ENCODE measurements around the gene ZNF442.
A peak's percentile ranks its signal among the peaks of the same experiment; 100 is the strongest.
"Not testable (repeated sequence)": the region's sequence is repeated elsewhere in the genome, so short reads cannot be mapped to it uniquely, and the experiment has no call there.

Gene ZNF442

DNA sequence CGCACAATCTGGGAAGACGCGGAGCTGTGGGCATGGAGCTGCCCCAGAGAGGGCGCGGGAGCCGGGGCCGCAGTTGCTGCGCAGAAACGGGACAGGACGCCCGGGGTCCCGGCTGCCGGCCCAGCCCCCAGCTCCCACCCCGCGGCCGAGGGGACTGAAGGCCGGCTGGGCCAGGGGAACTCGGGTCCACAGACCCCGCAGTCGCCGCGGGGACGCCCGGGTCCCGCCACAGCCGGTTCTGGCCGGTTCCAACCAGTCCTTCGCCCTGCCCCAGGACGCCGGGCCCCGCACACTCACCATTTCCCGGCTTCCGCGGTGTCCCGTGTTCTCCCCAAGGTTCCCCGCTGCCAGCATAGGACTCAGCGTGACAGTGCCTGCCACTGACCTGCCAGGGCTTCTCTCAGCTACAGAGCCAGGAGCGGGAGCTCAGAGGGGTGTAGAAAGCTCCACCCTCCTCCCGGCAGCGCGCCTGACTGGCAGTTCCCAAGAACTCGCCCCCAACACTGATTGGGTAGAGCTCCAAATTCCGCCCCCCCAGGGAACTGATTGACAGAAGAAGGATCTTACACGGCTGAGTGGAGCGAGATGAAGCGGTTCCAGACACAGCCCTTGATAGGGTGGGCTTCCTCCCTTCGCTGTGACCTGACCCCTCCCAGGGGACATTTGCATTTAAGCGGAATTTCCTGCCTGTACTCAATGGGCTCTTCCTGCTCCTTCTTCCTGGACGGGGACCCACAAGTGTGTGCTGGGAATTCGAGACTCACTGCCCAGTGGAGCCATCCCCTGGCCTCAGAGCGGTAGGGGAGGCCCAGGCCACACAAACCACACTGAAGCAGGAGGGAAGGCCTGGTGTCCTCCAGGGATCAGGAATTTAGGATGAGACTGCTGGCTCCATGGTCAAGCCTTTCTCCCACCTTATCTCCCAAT is at the start of gene ZNF442:
ZNF442 (minus strand) TSS at position 448 of the 927 bp plus-strand sequence. CDS start 2,052 bp downstream, outside the sequence.
- no peak for DNase-seq

DNA sequence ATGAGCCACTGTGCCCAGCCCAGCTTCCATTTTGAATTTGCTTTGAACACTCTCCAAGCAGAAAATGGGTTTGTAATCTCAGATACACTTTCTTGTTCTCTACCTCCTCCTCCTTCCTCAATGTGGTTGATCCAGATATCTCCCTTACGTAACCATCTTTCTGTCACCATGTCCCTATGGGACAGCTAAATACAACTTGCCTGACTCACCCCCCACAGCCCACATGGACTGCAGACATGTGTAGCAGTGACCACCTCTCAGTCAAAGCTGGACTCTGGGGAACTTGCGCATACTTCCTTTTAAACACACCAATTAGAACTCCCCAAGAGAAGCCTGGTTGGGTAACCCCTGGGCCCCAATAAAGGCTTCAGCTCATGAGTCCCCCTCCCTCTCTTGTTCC is 46.4 kb upstream of the ZNF442 start:
- no peak for DNase-seq

DNA sequence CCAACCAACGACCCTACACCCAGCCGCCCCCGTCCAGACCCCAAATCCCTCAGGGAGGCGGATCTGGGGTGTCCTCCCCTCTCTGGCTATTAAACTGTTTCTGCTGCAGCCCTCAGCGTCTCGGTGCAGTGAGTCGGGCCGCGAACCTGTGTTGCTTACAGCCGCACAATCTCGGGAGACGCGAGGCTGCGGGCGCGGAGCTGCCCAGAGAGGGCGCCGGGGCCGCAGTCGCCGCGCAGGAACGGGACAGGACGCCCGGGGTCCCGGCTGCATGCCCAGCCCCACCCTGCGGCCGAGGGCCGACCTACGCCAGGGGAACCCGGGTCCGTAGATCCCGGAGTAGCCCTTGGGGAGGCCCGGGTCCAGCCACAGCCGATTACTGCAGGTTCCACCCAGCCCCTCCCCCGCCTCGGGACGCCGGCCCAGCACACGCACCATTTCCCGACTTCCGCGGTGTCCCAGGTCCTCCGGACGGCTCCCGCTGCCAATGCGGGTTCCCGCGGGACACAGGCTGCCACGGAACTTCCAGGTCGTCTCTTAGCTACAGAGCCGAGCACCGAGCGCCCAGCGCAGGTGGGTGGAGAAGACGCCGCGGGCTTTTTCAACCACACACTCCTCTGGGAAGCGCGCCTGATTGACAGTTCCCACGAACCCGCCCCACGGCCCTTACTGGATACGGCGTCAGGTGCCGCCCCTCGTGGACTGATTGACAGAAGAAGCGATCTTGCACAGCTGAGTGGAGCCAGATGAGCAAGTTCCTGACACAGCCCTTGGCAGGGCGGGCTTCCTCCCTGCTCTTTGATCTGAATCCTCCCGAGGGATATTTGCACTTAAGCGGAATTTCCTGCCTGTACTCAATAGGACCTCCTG is 35.4 kb upstream of the ZNF442 start, which contains the start of gene ZNF799:
ZNF799 (minus strand) TSS at position 639 of the 870 bp plus-strand sequence; CDS start at position 438, 201 bp downstream.
- DNase-seq: peak; percentile 79

DNA sequence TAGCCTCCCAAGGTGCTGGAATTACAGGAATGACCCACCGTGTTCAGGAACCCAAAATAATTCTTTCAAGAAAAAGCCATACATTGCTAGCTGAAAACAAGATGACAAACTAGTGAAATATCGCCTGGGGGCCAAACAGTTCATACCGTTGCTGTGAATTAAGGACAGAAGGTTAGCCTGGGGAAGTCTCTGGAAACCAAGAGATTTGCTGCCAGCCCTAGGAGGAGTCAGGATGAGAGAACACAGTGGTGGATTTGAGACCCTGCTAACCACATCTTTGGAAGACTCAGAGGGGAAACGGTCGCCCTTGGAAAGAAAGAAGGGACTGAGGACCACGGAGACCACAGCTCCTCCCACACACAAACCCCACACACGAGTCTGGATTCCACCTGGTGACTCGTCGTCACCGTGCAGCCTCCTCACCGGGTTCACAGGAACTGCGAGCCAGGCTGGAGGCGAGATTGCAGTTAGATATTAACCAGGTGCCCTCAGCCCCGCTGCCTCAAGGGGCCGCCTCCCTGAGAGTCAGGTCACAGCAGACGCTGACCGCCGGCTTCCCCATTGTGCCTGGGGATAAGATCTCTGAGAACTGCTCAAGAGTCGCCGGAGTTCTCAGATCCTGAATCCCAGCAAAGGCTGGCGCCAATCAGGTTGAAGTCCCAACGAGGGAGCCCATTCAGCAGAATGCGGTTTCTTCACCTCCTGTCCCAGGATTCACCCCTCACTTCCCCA is 34.6 kb upstream of the ZNF442 start:
- not testable (repeated sequence) for DNase-seq

DNA sequence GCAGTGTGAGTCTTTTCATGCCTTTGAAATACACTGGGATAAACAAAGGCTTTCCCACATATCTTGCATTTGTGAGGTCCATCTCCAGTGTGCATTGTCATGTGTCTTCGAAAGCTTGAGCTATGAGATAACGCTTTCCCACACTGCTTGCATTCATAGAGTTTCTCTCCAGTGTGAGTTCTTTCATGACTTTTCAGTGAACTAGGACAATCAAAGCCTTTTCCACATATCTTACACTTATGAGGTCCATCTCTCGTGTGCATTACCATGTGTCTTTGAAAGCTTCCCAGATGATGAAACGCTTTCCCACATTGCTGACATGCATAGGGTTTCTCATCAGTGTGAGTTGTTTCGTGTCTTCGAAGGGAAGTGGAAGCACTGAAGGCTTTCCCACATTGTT is 25.7 kb upstream of the ZNF442 start:
- DNase-seq: not testable (repeated sequence)

DNA sequence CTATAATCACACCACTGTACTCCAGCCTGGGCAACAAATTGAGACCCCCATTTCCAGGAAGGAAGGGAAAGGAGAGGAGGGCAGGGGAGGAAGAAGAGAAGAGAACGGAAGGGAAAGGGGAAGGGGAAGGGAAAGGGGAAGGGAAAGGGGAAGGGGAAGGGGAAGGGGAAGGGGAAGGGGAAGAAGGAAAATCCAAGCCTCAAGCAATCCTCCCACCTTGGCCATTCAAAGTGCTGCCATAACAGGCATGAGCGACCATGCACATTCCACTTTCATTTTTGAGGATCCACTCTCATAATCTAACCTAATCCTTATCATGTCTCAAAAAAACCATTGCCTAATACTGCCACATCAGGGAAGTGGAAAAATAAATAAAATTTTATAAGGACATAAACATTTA is 20.9 kb upstream of the ZNF442 start:
- DNase-seq: not testable (repeated sequence)

DNA sequence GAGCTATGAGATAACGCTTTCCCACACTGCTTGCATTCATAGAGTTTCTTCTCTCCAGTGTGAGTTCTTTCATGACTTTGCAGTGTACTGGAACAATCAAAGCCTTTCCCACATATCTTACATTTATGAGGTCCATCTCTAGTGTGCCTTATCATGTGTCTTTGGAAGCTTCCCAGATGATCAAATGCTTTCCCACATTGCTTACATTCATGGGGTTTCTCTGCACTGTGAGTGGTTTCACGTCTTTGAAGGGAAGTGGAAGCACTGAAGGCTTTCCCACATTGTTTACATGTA is 14.9 kb upstream of the ZNF442 start:
- DNase-seq: no peak

DNA sequence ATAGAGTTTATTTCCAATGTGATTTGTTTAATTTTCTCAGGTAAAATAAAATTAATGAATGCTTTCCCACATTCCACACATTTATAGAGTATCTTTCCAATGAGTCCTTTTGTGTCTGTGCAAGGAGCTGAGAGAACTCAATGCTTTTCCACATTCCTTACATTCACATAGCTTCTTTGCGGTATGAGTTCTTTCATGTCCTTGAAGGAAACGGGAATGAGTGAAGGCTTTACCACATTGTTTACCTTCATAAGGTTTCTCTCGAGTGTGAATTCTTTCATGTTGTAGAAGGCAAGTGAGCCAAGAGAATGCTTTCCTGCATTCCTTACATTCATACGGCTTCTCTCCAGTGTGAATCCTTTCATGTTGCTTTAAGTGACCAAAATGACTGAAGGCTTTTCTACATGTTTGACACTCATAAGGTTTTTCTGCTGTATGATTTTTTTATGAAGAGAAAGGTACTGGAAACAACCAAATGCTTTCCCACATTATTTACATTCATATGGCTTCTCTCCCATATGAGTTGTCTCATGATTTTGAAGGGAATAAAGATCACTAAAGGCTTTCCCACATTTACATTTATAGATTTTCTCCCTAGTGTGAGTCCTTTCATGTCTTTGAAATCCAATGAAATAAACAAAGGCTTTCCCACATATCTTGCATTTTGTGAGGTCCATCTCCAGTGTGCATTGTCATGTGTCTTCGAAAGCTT is 14.4 kb upstream of the ZNF442 start:
- DNase-seq: no peak

DNA sequence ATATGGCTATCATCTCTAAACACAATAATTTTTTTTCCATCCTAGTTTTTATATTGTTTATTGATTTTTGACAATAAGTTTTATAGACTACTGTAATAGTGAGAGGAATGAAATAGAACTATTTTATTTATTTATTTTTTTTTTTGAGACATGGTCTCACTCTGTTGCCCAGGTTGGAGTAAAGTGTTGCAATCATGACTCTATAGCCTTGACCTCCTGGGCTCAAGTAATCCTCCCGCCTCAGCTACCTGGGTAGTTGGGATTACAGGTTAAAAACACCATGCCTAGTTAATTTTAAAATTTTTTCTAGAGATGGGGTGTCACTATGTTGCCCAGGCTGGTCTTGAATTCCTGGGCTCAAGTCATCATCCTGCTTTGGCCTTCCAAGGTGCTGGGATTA is 8.5 kb upstream of the ZNF442 start:
- no peak for DNase-seq

DNA sequence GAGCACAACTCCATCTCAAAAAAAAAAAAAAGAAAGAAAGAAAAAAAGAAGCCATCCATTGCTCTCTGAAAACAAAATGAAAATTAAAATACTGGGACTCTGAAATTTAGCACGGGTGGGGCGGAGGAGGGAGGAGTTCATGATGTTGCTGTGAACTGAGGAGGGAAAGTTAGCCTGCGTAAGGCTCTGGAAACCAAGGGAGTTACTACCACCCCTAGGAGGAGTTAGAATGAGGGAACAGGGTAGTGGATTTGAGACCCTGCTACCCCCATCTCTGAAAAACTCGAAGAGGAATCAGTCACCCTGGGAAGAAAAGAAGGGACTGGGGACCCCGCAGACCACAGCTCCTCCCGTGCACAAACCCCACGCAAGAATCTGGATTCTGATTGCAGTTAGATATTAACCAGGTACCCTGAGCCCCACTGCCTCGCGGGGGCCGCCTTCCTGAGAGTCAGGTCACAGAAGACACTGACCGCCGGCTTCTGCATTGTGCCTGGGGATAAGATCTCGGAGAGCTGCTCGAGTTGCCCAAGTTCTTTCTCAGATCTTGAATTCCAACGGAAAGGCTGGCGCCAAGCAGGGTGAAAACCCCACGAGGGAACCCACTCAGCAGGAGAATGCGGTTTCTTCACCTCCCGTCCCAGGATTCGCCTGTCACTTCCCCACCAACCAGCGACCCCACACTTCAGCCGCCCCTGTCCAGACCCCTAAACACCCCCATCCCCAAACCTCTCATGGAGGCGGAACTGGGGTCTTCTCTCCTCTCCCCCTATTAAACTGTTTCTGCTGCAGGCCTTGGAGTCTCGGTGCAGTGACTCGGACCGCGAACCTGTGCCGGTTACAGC is 870 bp downstream of the ZNF442 start:
- no peak for DNase-seq

DNA sequence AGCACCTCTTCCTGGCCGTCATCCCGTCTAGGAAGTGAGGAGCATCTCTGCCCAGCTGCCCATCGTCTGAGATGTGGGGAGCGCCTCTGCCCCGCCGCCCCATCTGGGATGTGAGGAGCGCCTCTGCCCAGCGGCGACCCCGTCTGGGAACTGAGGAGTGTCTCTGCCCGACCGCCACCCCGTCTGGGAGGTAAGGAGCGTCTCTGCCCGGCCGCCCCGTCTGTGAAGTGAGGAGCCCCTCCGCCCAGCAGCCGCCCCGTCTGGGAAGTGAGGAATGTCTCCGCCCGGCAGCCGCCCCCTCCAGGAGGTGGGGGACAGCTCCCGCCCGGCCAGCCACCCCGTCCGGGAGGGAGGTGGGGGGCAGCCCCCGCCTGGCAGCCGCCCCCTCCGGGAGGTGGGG is 3.2 kb downstream of the ZNF442 start:
- not testable (repeated sequence) for DNase-seq

DNA sequence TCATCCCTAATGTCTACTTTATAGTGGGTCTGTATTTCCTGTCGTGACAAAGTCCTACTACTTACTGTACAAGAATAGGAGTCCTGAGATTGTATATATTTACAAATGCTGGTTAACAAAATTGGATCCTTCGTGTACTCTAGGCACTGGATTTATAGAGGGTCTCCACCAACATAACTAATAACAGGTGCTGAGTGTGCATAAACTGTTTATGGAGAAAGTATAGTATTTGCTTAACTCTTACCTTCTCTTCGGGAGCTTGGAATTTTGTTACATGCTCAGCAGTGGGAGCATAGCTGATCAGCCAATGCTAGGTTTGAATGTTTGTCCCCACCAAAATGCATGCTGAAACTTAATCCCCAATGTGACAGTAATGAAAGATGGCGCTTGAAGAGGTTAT is 12.1 kb downstream of the ZNF442 start:
- DNase-seq: no peak

DNA sequence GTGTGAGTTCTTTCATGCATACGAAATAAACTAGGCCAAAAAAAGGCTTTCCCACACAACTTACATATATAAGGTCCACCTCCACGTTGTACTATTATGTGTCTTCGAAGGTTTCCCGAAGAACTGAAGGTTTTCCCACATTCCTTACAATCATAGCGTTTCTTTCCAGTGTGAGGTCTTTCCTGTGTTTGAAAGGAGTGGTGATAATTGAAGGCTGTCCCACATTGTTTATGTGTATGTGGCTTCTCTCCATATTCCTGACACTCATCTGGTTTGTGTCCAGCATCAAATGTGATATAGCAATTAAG is 14.6 kb downstream of the ZNF442 start:
- no peak for DNase-seq

DNA sequence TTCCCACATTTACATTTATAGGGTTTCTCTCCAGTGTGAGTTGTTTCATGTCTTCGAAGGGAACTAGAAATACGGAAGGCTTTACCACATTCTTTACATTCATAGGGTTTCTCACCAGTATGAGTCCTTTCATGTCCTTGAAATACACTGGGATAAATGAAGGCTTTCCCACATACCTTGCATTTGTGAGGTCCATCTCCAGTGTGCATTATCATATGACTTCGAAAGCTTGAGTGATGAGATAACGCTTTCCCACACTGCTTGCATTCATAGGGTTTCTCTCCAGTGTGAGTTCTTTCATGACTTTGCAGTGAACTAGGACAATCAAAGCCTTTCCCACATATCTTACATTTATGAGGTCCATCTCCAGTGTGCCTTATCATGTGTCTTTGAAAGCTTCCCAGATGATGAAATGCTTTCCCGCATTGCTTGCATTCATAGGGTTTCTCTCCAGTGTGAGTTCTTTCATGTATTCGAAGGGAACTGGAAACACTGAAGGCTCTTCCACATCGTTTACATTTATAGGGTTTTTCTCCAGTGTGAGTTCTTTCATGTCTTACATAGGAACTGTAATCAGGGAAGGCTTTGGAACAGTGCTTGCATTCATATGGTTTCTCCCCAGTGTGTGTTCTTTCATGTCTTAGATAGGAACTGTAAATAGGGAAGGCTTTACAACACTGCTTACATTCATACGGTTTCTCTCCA is 15.1 kb downstream of the ZNF442 start:
- no peak for DNase-seq

DNA sequence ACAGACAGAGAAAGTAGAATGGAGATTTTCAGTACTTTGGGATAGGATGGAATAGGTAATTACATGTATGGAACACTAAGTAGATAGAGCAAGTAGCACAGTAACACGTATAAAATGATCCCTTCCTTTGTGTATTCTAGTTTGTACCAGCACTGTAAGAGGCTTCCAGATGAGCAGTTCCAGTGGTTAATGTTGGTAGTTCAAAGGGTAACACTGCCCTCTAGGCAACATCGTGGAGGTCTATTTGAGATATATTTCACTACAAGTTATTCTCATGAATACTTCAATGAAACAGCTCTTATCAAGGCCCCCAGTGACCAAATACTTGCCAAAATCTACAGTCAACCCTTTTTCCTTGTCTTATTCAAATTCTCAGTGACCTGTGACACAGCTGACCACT is 18.6 kb downstream of the ZNF442 start:
- DNase-seq: no peak

DNA sequence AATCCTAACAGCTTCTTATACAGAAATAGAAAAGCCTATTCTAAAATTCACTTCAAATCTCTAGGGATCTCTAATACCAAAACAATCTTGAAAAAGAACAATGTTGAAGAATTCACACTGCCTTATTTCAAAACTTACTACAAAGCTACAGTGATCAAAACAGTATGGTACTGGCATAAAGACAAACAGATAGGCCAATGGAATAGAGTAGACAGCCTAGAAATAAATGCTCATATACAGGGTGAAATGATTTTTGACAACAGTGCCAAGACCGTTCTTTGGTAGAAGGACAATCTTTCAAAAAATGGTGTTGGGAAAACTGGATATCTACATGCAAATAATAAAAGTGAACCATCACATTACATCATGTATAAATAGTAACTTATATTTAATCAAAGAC is 20.3 kb downstream of the ZNF442 start:
- DNase-seq: no peak

DNA sequence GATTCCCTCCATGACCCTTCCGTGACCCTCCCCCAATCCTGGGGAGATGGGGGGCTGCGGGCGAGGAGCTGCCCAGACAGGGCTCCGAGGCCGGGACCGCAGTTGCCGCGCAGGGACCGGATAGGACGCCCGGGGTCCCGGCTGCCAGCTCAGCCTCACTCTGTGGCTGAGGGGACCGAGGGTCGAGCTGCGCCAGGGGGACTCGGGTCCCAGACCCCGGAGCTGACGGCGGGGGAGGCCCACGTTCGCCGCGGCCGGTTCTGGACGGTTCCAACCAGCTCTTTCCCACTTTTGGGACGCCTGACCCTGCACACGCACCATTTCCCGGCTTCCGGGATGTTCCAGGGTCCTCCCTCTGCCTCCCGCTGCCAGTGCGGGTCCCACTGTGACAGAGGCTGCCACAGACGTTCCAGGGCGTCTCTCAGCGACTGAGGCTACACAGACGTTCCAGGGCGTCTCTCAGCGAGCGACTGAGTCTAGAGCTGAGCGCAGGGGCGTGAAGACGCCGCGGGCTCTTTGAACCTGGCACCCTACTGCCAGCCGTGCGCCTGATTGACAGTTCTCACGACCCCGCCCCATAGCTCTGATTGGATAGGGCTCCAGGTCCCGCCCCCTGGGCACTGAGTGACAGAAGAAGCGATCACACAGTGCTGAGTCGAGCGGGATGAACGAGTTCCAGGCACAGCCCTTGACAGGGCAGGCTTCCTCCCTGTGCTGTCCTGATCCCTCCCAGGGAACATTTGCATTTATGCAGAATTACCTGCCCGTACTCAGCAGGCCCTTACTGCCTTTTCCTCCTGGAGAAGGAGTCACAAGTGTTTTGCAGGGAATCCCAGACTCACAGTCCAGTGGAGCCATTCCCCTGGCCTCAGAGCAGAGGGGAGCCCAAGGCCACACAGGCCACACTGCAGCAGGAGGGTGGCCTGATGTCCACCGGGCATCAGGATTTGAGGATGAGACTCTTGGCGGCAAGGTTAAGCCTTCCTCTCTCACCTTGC is 32.0 kb downstream of the ZNF442 start, which contains the start of gene ZNF563:
ZNF563 (minus strand) TSS at position 472 of the 998 bp plus-strand sequence; CDS start at position 321, 151 bp downstream.
- DNase-seq: no peak

DNA sequence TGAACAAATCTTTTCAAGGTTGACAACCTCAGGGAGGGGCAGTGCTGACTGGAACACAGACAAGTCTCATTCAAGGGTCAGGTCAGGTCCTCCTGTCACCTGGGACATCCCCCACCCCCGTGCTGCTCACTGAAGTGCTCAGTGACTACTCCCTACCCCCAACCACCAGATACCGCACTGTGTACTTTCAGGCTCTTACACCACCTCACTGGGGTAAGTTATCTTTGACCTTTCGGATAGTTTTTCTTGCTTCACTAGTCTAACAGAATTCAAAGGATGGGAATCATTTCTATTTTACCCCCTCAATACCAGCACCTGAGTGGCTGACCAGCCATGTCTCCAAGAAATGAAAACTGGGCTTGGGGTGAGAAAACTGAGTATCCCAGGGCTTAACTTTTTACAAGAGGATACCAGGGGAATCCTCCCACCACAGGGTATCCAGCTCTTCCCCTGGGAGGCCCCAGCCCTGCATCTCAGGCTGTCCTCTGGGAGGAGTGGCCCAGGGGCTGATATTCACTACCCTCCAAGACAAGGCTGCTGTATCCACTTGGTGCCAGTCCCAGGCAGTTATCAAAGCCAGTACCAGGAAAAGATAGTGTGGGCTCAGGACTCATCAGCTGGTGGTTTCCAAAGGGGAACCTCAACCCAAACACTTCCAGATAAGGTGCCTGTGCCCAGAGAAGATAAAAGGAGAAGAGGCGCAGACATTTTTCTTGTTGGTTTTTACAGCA is 34.1 kb downstream of the ZNF442 start:
- no peak for DNase-seq

DNA sequence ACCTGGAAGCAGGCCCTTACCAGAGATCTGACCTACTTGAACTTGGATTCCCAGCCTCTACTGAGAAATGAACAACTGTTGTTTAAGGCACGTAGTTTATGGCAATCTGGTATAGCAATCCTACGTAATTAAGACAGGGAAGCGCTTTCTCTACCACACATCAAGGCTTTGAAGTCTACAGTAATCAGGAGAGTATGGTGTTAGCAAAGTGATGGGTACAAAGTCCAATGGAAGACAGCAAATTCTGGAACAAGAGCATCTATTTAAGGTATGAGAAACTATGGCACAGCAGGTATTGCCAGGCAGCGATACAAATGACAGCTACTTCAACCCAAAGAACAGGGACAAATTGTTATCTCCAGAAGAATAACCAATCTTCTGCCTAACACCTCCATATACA is 35.1 kb downstream of the ZNF442 start:
- DNase-seq: no peak
